ENCODE data around the gene ELL. TPM values are rescaled to one million over a fixed set of nuclear protein-coding genes. Genes with fewer than 3 reads are reported as not detected.

Gene ELL
- total RNA-seq, 1 donor from 2014 or later: 7.6 TPM

DNA sequence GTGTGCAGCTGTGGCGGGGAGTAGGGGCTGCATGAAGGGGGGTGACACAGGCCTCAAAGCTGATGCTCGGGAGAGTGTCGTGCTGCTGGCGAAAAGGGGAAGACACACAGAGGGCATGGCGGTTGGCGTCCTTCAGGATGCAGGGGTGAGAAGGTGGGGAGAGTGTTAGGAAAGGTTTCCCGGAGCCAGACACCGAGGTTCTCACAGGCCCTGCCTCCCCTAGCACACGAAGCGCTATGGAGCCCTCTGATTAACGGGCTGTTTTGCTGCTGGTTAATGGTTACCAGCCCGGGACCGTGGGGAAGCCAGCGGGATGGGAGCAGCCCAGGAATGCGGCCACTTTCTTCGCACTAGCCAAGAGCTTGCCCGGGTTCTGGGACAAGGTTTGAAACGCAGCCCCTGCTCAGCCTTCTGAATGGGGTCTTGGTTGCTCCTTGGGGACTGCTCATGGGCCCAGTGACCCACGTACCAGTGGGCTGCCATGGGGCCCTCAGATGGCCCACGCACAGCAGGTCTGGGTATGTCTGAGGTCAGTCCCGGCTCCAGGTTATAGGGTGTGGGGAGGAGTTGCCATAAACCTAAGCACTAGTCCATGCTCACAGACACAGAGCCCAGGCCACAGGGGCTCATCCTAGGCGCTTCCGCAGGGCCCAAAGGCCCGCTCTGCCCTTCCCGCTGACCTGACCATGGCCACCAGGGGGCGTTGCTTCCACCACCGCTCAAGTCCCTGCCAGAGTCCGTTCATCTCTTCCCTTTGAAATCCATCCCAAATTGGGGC, 52.6 kb downstream of the ELL start:
- TF ChIP-seq, protein P1, sequence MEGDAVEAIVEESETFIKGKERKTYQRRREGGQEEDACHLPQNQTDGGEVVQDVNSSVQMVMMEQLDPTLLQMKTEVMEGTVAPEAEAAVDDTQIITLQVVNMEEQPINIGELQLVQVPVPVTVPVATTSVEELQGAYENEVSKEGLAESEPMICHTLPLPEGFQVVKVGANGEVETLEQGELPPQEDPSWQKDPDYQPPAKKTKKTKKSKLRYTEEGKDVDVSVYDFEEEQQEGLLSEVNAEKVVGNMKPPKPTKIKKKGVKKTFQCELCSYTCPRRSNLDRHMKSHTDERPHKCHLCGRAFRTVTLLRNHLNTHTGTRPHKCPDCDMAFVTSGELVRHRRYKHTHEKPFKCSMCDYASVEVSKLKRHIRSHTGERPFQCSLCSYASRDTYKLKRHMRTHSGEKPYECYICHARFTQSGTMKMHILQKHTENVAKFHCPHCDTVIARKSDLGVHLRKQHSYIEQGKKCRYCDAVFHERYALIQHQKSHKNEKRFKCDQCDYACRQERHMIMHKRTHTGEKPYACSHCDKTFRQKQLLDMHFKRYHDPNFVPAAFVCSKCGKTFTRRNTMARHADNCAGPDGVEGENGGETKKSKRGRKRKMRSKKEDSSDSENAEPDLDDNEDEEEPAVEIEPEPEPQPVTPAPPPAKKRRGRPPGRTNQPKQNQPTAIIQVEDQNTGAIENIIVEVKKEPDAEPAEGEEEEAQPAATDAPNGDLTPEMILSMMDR (conservative IDR thresholded peaks at IDR 0.05; ENCODE audit: low read depth, low read length): peak; percentile 93
- DNase-seq (ENCODE audit: low read depth): peak; percentile 43
- H3K4me3 ChIP-seq (ENCODE audit: low read depth, low read length): peak overlapping the region; percentile 43

DNA sequence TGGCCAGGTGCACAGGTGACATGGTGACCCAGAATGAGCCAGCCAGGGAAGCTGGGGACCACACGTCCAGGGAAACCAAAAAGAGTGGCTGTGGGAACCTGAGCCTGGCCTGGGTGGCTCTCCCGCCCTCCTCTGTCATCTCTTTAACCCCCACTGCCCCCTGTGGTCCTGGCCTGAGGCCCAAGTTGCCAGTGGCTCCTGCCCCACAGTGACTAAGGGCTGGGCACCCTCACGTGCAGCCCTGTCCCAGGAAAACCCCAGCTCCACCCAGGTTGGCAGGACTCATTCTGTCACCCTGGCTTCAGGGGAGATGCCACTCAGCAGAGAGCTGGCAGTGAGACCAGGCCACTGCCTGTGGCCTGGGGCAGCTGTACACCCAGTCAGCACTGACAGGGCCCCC, 53.4 kb downstream of the ELL start:
- no peak for DNase-seq (ENCODE audit: low read depth)
- no peak overlapping the region for H3K4me3 ChIP-seq (ENCODE audit: low read depth, low read length)
- TF ChIP-seq, protein P1 (conservative IDR thresholded peaks at IDR 0.05; ENCODE audit: low read depth, low read length): no peak

DNA sequence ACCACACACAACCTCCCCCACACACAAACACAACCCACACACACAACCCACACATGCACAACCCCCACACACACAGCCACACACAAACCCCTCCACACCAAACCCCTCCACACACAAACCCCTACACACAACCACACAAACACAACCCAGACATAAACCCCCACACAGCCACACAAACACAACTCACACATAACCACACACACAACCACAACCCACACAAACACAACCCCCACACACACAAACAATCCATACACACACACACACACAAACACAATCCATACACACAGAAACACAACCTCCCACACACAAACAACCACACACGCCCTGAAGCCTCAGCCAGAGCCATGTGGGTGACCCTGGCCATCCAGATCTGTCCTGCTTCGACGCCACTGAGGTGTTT, 53.9 kb downstream of the ELL start:
- no peak for DNase-seq (ENCODE audit: low read depth)
- TF ChIP-seq, protein P1 (conservative IDR thresholded peaks at IDR 0.05; ENCODE audit: low read depth, low read length): no peak
- no peak overlapping the region for H3K4me3 ChIP-seq (ENCODE audit: low read depth, low read length)

DNA sequence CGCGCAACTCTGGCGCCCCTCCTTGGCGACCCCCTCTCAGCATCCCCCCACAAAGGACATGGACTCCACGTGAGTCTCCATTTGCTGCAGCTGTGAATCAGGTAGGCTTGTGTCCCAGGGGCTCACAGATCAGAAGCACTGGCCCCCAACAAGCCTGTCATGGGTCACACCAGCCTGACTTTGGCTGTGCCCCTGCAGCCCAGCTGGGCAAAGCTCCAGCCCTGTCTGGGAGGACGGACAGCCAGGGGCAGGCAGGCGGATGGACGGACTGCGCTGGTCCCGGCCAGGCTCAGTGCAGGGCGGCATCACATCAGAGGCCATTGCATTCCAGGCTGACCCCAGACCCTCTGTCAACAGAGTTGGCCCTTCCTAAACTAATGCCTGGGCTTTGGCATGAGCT, 55.5 kb downstream of the ELL start:
- H3K4me3 ChIP-seq (ENCODE audit: low read depth, low read length): no peak overlapping the region
- no peak for DNase-seq (ENCODE audit: low read depth)

DNA sequence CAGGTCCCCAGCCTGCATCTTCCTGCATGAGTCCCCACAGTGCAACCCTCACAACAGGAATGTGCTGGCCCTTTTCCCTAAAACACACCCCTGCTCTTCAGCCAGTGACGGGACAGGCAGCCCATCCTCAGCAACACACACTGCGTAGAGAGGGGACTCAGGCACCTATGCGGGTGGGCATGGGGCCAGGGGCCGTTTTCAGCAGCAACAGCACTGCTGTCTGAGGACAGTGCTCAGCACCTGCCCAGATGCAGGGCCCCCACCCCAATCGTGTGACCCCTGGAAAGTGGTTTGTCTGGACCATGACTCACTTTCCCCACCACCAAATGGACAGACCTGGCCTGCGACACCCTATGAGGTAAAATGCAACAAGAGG, 55.9 kb downstream of the ELL start:
- H3K4me3 ChIP-seq (ENCODE audit: low read depth, low read length): no peak overlapping the region
- no peak for DNase-seq (ENCODE audit: low read depth)
- TF ChIP-seq, protein P1 (conservative IDR thresholded peaks at IDR 0.05; ENCODE audit: low read depth, low read length): no peak

More for the DNA sequence above, 55.5 kb downstream of the ELL start:
- TF ChIP-seq, protein P1 (conservative IDR thresholded peaks at IDR 0.05; ENCODE audit: low read depth, low read length): no peak

DNA sequence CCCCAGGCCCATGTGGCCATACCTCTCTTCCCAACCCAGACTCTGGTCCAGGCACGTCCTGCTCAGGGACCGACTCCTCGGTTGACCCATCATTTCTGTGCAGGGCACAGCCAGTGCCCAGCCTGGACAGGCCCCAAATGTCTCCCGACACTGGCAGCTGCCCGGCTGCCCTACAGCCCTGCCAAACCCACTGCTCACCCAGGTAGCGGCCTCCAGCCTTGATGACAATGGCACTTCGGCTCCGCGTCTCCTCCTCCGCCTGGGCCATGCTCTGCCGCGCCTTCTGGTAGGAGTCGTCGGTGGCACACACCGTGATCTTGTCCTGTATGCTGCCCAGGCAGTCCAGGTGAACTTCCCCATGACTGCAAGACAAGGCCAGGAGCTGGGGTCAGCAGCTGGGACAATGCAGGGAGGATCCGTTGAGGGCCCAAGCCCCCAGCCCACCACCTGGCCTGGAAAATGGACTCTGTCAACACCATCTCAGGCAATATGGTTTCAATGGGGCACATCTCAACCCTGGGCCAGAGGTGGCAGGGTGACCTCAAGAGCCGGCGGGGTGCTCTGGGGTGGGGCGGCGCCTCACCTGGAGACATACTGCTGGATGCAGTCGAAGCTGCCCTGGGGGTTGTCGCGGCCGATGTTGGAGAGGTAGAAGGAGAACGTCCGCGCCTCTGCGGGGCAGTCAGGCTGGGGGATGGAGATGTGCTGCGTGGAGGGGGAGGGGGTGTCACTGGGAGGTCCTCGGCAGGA, 56.5 kb downstream of the ELL start:
- TF ChIP-seq, protein P1 (conservative IDR thresholded peaks at IDR 0.05; ENCODE audit: low read depth, low read length): no peak
- no peak for DNase-seq (ENCODE audit: low read depth)
- no peak overlapping the region for H3K4me3 ChIP-seq (ENCODE audit: low read depth, low read length)

All from epithelial cell of proximal tubule (primary cell).